Measurements from ENCODE around the gene SRPK1. TPM values are rescaled to one million over a fixed set of nuclear protein-coding genes. Genes with fewer than 3 reads are reported as not detected.

Gene SRPK1
- total RNA-seq: 100 to 1,000 TPM in 1 of 2 experiments, 10 to 100 TPM in 1; 88.2 to 101 TPM

DNA sequence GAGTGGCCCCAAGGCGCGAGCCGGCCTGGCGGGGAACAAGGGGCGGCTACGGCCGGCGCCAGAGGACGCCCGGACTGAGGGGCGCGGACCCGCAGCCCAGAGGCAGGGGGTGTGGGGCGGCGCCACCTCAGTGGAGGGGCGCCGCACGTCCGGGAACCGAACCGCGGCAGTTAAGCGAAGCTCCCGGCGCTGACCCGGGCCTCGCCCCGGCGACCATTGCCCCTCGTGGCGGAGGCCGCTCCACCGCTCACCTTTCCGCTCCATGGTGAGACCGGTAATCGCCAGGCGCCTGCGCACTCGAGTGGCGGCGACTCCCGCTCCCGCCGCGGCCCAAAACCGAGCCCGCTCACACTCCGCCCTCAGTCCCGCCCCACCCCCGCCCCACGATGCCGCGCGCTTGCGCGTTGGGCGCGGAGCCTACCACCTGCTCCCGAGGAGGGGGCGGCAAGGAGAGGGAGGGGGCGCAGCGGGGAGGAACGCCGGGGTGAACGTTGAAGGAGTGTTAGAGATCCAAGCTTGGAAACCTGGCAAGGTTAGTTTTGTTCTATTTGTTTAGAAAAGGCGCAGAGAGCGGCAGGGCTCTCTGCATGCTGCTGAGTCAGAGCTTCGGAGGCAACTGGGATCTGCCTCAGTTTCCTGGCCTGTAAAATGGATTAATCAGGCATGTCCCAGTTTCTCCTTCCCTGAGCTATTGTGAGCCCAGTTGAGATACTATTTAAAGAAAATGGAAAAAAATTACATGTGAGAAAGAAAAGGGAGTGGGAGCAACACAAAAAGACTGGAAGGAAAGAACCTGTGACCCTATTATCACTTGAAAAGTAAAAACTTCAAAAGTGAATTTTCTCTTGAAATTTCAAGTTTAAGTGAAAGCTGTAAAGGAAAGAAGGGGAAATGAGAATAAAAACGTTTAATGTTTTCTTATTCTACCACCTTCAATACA is at the start of gene SRPK1:
TSS of gene SRPK1 (minus strand) at position 306 of the 940 bp plus-strand sequence. CDS start at position 264, 42 bp downstream.
- no peaks in the 10 kb centered on the region for H3K27me3 Mint-ChIP-seq
- H3K27ac Mint-ChIP-seq: peak within 1 kb of the TSS; percentile 97
- peak within 1 kb of the TSS; percentile 99 for H3K4me3 Mint-ChIP-seq
- peak; percentile 84 for ATAC-seq
- no peaks in the 10 kb centered on the region for H3K9me3 Mint-ChIP-seq (ENCODE audit: low read depth)
- peak; percentile 92 for DNase-seq
- peaks cover 15% of the 10 kb centered on the region for H3K36me3 Mint-ChIP-seq
- H3K4me1 Mint-ChIP-seq: peaks cover 41% of the 10 kb centered on the region
- CTCF ChIA-PET: interaction anchor here (0.8 to 1.7 kb wide), 4 partner anchors 11 to 185 kb away, joined by 3 to 6 read pairs (median 4); partner anchors contain the start of gene MAPK14

DNA sequence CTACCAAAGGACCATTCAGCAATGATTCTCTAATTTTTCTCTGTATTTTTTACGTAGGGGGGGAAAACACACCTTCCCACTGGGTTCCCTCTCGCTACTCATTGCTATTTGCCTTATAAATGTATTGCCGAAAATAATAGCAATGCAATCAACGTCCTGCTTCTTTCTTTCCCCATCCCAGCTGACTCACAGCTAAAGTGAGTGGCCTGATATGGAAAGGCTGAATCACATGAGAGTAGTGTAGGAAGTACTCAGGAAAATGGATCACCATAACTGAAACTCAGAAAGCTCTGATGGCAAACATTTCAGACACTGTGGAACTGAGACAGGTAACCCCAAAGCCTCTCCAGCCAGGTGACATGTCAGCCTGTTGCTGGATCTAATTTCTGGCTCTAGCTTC is 49.3 kb upstream of the SRPK1 start:
- ATAC-seq (no peak), DNase-seq (no peak)
- H3K27me3 Mint-ChIP-seq: peaks cover 4% of the 10 kb centered on the region
- H3K9me3 Mint-ChIP-seq (ENCODE audit: low read depth): no peaks in the 10 kb centered on the region
- CTCF ChIA-PET: no interaction called here
- H3K4me1 Mint-ChIP-seq: peaks cover 12% of the 10 kb centered on the region
- no peaks in the 10 kb centered on the region for H3K36me3 Mint-ChIP-seq
- H3K4me3 Mint-ChIP-seq: no peak overlapping the region
- H3K27ac Mint-ChIP-seq: no peak overlapping the region

- no peak overlapping the region for H3K4me3 Mint-ChIP-seq
- CTCF ChIA-PET: no interaction called here
- no peaks in the 10 kb centered on the region for H3K9me3 Mint-ChIP-seq (ENCODE audit: low read depth)
- ATAC-seq: no peak
- DNase-seq: no peak
- peaks cover 4% of the 10 kb centered on the region for H3K27me3 Mint-ChIP-seq
- no peaks in the 10 kb centered on the region for H3K36me3 Mint-ChIP-seq
- H3K27ac Mint-ChIP-seq: no peak overlapping the region
- peaks cover 12% of the 10 kb centered on the region for H3K4me1 Mint-ChIP-seq
Measured at GRCh38 chr6:35969646-35970045, 48.7 kb upstream of the SRPK1 start.

DNA sequence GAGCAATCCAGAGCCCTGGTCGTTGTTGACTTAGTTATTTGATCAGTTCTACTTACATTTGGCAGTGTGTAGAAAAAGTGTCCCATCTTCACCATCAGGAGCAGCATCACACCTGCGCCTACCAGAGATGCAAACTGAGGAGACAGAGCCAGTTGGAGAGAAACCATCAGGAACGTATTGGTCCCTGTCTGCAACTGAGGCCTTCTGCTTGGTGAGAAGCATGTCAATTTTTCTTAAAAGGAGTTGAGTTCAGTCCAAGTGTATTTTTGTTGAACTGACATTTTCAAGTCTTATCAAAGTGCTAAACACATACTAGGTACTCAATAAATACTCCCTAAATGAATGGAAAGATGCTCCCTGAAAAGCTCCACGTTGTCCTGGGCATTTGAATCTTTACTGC is 47.9 kb upstream of the SRPK1 start:
- Mint-ChIP-seq H3K9me3 (ENCODE audit: low read depth) (no peaks in the 10 kb centered on the region), H3K27me3 (peaks cover 4% of the 10 kb centered on the region), H3K4me1 (peaks cover 4% of the 10 kb centered on the region), H3K4me3 (no peak overlapping the region), H3K27ac (no peak overlapping the region), H3K36me3 (no peaks in the 10 kb centered on the region)
- DNase-seq (no peak), ATAC-seq (no peak)
- CTCF ChIA-PET: no interaction called here

GRCh38 chr6:35967076-35967774 is 46.3 kb upstream of the SRPK1 start:
- H3K27me3 Mint-ChIP-seq: peaks cover 15% of the 10 kb centered on the region
- H3K4me3 Mint-ChIP-seq: no peak overlapping the region
- H3K9me3 Mint-ChIP-seq (ENCODE audit: low read depth): no peaks in the 10 kb centered on the region
- DNase-seq (no peak), ATAC-seq (no peak)
- CTCF ChIA-PET: interaction anchor here (0.6 kb wide), 1 partner anchor 84 kb away, joined by 3 read pairs; no protein-coding TSS in a partner anchor
- no peaks in the 10 kb centered on the region for H3K4me1 Mint-ChIP-seq
- H3K36me3 Mint-ChIP-seq: no peaks in the 10 kb centered on the region
- H3K27ac Mint-ChIP-seq: no peak overlapping the region

DNA sequence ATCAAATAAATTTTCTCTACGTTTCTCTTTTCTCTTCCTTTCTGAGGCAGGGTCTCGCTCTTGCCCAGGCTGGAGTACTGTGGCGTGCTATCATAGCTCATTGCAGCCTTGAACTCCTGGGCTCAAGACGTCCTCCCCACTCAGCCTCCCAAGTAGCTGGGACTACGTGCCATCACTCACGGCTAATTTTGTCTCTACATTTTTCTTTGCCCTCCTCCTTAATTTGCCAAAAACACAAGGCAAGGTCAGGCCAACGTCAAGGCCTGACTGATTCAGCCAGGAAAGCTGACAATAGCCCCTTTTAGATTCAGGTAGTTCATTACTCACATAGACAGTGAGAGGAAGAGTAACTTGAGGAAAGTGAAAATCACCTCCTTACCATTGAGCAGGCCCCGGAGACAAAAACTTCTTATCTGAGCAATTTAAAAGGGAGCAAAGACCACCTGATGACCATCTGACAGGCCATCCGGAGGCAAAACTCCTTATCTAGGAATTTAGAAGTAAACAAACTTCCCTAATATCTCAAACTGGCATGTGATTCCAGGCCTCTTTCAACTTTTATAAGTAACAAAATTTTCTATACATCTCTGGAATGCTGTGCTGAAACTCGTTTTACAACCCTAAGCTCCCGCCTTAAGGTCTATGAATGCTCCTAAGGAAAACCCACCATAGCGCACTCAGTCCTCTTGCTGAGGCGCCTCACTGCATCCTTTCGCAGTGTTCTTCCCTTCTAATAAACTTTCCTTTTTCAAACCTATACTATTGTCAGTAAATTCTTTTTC is 42.1 kb upstream of the SRPK1 start:
- DNase-seq (no peak), ATAC-seq (no peak)
- CTCF ChIA-PET: no interaction called here
- Mint-ChIP-seq H3K4me3 (no peak overlapping the region), H3K4me1 (no peaks in the 10 kb centered on the region), H3K27ac (no peak overlapping the region), H3K27me3 (peaks cover 49% of the 10 kb centered on the region), H3K9me3 (ENCODE audit: low read depth) (no peaks in the 10 kb centered on the region), H3K36me3 (no peaks in the 10 kb centered on the region)

GRCh38 chr6:35960187-35960586 is 39.3 kb upstream of the SRPK1 start:
- no peak for ATAC-seq
- H3K27me3 Mint-ChIP-seq: peaks cover 48% of the 10 kb centered on the region
- no peaks in the 10 kb centered on the region for H3K36me3 Mint-ChIP-seq
- H3K9me3 Mint-ChIP-seq (ENCODE audit: low read depth): no peaks in the 10 kb centered on the region
- no peak overlapping the region for H3K4me3 Mint-ChIP-seq
- CTCF ChIA-PET: interaction anchor here (1.0 to 1.1 kb wide), 2 partner anchors 198 to 437 kb away, joined by 3 read pairs; no protein-coding TSS in a partner anchor
- DNase-seq: no peak
- H3K4me1 Mint-ChIP-seq: no peaks in the 10 kb centered on the region
- no peak overlapping the region for H3K27ac Mint-ChIP-seq

- H3K9me3 Mint-ChIP-seq (ENCODE audit: low read depth): no peaks in the 10 kb centered on the region
- DNase-seq (no peak), ATAC-seq (no peak)
- H3K27ac Mint-ChIP-seq: no peak overlapping the region
- no peak overlapping the region for H3K4me3 Mint-ChIP-seq
- H3K27me3 Mint-ChIP-seq: peaks cover 27% of the 10 kb centered on the region
- H3K36me3 Mint-ChIP-seq: no peaks in the 10 kb centered on the region
- CTCF ChIA-PET: interaction anchor here (0.8 to 1.4 kb wide), 4 partner anchors 18 to 219 kb away, joined by 3 to 4 read pairs (median 4); partner anchors contain the start of gene ARMC12
- H3K4me1 Mint-ChIP-seq: peaks cover 10% of the 10 kb centered on the region
Measured at GRCh38 chr6:35955970-35956369, 35.1 kb upstream of the SRPK1 start.

GRCh38 chr6:35955521-35955920 is 34.6 kb upstream of the SRPK1 start:
- Mint-ChIP-seq H3K36me3 (no peaks in the 10 kb centered on the region), H3K27ac (no peak overlapping the region), H3K9me3 (ENCODE audit: low read depth) (no peaks in the 10 kb centered on the region), H3K4me3 (no peak overlapping the region), H3K4me1 (peaks cover 10% of the 10 kb centered on the region), H3K27me3 (peaks cover 23% of the 10 kb centered on the region)
- ATAC-seq (no peak), DNase-seq (no peak)
- CTCF ChIA-PET: interaction anchor here (0.8 kb wide), 1 partner anchor 219 kb away, joined by 3 read pairs; the partner anchor contains the start of gene ARMC12

- H3K27ac Mint-ChIP-seq: no peak overlapping the region
- H3K9me3 Mint-ChIP-seq (ENCODE audit: low read depth): no peaks in the 10 kb centered on the region
- H3K4me1 Mint-ChIP-seq: peaks cover 10% of the 10 kb centered on the region
- ATAC-seq (no peak), DNase-seq (no peak)
- H3K27me3 Mint-ChIP-seq: peaks cover 18% of the 10 kb centered on the region
- no peaks in the 10 kb centered on the region for H3K36me3 Mint-ChIP-seq
- CTCF ChIA-PET: no interaction called here
- H3K4me3 Mint-ChIP-seq: no peak overlapping the region
Measured at GRCh38 chr6:35955071-35955470, 34.2 kb upstream of the SRPK1 start.

DNA sequence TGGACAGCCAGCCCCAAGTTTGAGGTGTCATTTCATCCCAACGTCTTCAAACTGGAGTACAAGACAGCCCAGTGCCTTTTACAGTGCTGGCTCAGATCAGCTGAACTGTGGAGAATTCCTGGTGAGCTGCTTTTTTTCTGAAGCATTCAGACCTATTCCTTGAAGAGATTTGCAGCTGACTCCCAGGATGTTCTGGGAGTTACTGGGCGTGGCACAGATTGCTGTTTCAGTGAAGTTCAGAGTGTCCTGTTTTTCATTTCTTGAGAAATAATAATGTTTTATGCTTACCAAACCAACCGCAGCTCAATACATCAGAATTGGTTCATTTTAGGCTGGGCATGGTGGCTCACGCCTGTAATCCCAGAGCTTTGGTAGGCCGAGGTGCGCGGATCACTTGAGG is 33.4 kb upstream of the SRPK1 start:
- peaks cover 14% of the 10 kb centered on the region for H3K27me3 Mint-ChIP-seq
- ATAC-seq (no peak), DNase-seq (no peak)
- H3K36me3 Mint-ChIP-seq: no peaks in the 10 kb centered on the region
- no peaks in the 10 kb centered on the region for H3K9me3 Mint-ChIP-seq (ENCODE audit: low read depth)
- H3K27ac Mint-ChIP-seq: no peak overlapping the region
- H3K4me3 Mint-ChIP-seq: no peak overlapping the region
- H3K4me1 Mint-ChIP-seq: peaks cover 10% of the 10 kb centered on the region
- CTCF ChIA-PET: interaction anchor here (0.6 to 1.2 kb wide), 5 partner anchors 17 to 350 kb away, joined by 3 to 4 read pairs (median 3); partner anchors contain the start of gene MAPK14

- Mint-ChIP-seq H3K4me1 (peaks cover 10% of the 10 kb centered on the region), H3K27me3 (no peaks in the 10 kb centered on the region), H3K27ac (no peak overlapping the region), H3K9me3 (ENCODE audit: low read depth) (no peaks in the 10 kb centered on the region), H3K36me3 (no peaks in the 10 kb centered on the region), H3K4me3 (no peak overlapping the region)
- ATAC-seq (no peak), DNase-seq (no peak)
- CTCF ChIA-PET: interaction anchor here (1.5 kb wide), 1 partner anchor 9 kb away, joined by 3 read pairs; no protein-coding TSS in a partner anchor
Measured at GRCh38 chr6:35948725-35949124, 27.8 kb upstream of the SRPK1 start.

DNA sequence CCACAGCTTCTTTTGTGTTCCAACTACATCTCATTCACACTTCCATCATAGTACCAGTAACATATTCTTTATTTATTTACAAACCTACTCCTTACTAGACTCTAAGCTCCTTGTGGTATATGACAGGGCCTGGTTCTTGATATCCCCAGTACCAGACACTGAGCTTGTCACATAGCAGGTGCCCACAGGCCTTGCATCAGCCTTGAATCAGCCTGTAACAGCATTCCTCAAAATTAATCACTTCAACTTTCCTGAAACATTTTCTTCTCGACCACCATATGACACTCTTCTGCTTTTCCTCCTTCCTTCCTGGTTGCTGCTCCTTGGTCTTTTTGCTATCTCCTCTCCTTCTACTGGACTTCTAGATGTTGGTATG is 24.7 kb upstream of the SRPK1 start:
- CTCF ChIA-PET: no interaction called here
- peaks cover 2% of the 10 kb centered on the region for H3K27me3 Mint-ChIP-seq
- no peak overlapping the region for H3K27ac Mint-ChIP-seq
- no peaks in the 10 kb centered on the region for H3K36me3 Mint-ChIP-seq
- no peak for ATAC-seq
- no peaks in the 10 kb centered on the region for H3K4me1 Mint-ChIP-seq
- H3K9me3 Mint-ChIP-seq (ENCODE audit: low read depth): no peaks in the 10 kb centered on the region
- DNase-seq: no peak
- H3K4me3 Mint-ChIP-seq: no peak overlapping the region
